HCT116 (cell line): ENCODE results near the gene GALNT2.

Experiments used
- CEBPB ChIP-seq: IDR thresholded peaks from 2 replicates; pipeline ENCODE4 v1.6.1; 2012; ENCODE audit warnings: low read depth
- EZH2 ChIP-seq: fragments of 200-600 bp; sonication (generic); IDR thresholded peaks from 2 replicates; pipeline ENCODE4 v1.6.1; 2017; ENCODE audit warnings: antibody characterized with exemption, mixed run types
- EZH2phosphoT487 ChIP-seq: fragments of 200-600 bp; IDR thresholded peaks from 2 replicates; pipeline ENCODE4 v1.6.1; 2018; ENCODE audit warnings: antibody characterized with exemption, borderline replicate concordance
- JUND ChIP-seq: IDR thresholded peaks from 2 replicates; pipeline ENCODE4 v1.6.1; 2012
- POLR2A ChIP-seq: IDR thresholded peaks from 2 replicates; pipeline ENCODE4 v1.7.0; 2011; ENCODE audit warnings: borderline replicate concordance; ENCODE audit not compliant: insufficient read depth, insufficient read length; ENCODE audit errors: extremely low read depth
- POLR2AphosphoS5 ChIP-seq: IDR thresholded peaks from 2 replicates; pipeline ENCODE4 v1.6.1; 2011; ENCODE audit warnings: mild to moderate bottlenecking, low read depth, low read length, moderate library complexity
- SIN3A ChIP-seq: IDR thresholded peaks from 2 replicates; pipeline ENCODE4 v1.6.1; 2012; ENCODE audit warnings: low read depth
- SRF ChIP-seq: IDR thresholded peaks from 2 replicates; pipeline ENCODE4 v1.6.1; 2012; ENCODE audit warnings: low read depth
- YY1 ChIP-seq: IDR thresholded peaks from 2 replicates; pipeline ENCODE4 v1.6.1; 2011; ENCODE audit warnings: low read length, low read depth, moderate library complexity, mild to moderate bottlenecking; ENCODE audit not compliant: insufficient replicate concordance; ENCODE audit errors: extremely low read depth
- ZNF274 ChIP-seq: fragments of 200-500 bp; sonication (Bioruptor generic); IDR thresholded peaks from 2 replicates; pipeline ENCODE4 v1.6.1; 2014; ENCODE audit warnings: mild to moderate bottlenecking, low read depth, low read length, inconsistent platforms
- TF ChIP-seq, protein P1 (sequence below), 3 experiments: fragments of 200-600 bp in 1 of 3; sonication (generic) in 1 of 3; IDR thresholded peaks in 2 of 3; conservative IDR thresholded peaks in 1 of 3; 2 replicates each; pipeline ENCODE4 v1.5.1; 2012 to 2017; ENCODE audit warnings: low read depth in 2 of 3, low read length in 2 of 3, antibody characterized with exemption in 1 of 3, borderline replicate concordance in 1 of 3, control low read depth in 1 of 3, mild to moderate bottlenecking in 1 of 3, mixed read lengths in 1 of 3, mixed run types in 1 of 3, moderate library complexity in 1 of 3; ENCODE audit not compliant: insufficient read depth in 1 of 3
- TF ChIP-seq, protein P2 (sequence below): IDR thresholded peaks from 2 replicates; pipeline ENCODE4 v1.6.1; 2012; ENCODE audit warnings: low read depth
- TF ChIP-seq, protein P3 (sequence below): IDR thresholded peaks from 2 replicates; pipeline ENCODE4 v1.6.1; 2012
- TF ChIP-seq, protein P4 (sequence below): IDR thresholded peaks from 2 replicates; pipeline ENCODE4 v1.6.1; 2012

DNA sequence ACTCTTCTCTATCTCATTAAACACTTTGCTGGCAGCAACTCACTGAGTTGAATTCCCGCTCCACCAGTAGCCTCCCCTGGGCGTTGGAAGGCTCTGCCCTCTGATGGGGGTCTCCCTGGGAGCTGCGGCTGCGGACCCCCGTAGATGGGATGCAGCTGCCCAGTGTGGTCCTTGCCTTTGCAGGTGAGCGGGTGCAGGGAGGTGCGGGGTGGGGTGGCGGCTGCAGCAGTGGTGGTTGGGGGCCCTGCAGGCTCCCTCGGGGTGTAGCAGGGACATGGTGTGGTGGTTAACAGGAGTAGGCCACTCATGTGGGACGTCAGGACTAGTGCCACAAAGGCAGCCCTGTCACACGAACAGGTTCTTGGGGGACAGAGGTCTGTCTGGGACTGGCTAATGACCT is 42.0 kb downstream of the GALNT2 start:
- TF ChIP-seq, protein P1, sequence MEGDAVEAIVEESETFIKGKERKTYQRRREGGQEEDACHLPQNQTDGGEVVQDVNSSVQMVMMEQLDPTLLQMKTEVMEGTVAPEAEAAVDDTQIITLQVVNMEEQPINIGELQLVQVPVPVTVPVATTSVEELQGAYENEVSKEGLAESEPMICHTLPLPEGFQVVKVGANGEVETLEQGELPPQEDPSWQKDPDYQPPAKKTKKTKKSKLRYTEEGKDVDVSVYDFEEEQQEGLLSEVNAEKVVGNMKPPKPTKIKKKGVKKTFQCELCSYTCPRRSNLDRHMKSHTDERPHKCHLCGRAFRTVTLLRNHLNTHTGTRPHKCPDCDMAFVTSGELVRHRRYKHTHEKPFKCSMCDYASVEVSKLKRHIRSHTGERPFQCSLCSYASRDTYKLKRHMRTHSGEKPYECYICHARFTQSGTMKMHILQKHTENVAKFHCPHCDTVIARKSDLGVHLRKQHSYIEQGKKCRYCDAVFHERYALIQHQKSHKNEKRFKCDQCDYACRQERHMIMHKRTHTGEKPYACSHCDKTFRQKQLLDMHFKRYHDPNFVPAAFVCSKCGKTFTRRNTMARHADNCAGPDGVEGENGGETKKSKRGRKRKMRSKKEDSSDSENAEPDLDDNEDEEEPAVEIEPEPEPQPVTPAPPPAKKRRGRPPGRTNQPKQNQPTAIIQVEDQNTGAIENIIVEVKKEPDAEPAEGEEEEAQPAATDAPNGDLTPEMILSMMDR (IDR thresholded peaks at IDR 0.05 in 2 of 3, conservative IDR thresholded peaks at IDR 0.05 in 1 of 3; ENCODE audit: borderline replicate concordance in 1 of 3, insufficient read depth in 1 of 3, low read depth in 2 of 3, low read length in 2 of 3) = no peak
- no peak for TF ChIP-seq EZH2phosphoT487
- TF ChIP-seq, protein P2, sequence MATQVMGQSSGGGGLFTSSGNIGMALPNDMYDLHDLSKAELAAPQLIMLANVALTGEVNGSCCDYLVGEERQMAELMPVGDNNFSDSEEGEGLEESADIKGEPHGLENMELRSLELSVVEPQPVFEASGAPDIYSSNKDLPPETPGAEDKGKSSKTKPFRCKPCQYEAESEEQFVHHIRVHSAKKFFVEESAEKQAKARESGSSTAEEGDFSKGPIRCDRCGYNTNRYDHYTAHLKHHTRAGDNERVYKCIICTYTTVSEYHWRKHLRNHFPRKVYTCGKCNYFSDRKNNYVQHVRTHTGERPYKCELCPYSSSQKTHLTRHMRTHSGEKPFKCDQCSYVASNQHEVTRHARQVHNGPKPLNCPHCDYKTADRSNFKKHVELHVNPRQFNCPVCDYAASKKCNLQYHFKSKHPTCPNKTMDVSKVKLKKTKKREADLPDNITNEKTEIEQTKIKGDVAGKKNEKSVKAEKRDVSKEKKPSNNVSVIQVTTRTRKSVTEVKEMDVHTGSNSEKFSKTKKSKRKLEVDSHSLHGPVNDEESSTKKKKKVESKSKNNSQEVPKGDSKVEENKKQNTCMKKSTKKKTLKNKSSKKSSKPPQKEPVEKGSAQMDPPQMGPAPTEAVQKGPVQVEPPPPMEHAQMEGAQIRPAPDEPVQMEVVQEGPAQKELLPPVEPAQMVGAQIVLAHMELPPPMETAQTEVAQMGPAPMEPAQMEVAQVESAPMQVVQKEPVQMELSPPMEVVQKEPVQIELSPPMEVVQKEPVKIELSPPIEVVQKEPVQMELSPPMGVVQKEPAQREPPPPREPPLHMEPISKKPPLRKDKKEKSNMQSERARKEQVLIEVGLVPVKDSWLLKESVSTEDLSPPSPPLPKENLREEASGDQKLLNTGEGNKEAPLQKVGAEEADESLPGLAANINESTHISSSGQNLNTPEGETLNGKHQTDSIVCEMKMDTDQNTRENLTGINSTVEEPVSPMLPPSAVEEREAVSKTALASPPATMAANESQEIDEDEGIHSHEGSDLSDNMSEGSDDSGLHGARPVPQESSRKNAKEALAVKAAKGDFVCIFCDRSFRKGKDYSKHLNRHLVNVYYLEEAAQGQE = no peak
- TF ChIP-seq SIN3A = no peak
- TF ChIP-seq POLR2AphosphoS5 = no peak
- no peak for TF ChIP-seq POLR2A
- TF ChIP-seq YY1 = no peak
- TF ChIP-seq SRF = no peak
- no peak for TF ChIP-seq JUND
- TF ChIP-seq CEBPB = no peak
- TF ChIP-seq, protein P3, sequence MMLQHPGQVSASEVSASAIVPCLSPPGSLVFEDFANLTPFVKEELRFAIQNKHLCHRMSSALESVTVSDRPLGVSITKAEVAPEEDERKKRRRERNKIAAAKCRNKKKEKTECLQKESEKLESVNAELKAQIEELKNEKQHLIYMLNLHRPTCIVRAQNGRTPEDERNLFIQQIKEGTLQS = no peak
- TF ChIP-seq, protein P4, sequence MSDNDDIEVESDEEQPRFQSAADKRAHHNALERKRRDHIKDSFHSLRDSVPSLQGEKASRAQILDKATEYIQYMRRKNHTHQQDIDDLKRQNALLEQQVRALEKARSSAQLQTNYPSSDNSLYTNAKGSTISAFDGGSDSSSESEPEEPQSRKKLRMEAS = no peak
- no peak for TF ChIP-seq EZH2
- no peak for TF ChIP-seq ZNF274
